ENCODE data around the gene KBTBD13.

GRCh38 chr15:65069779-65070546, 6.6 kb upstream of the KBTBD13 start:
- TF ChIP-seq POLR2A (IDR thresholded peaks at IDR 0.05) (no peak), CTCF (IDR thresholded peaks at IDR 0.05) (no peak)
